Urothelium cell line (cell line): ENCODE measurements around the gene RFT1.
"Not testable (repeated sequence)": the region's sequence is repeated elsewhere in the genome, so short reads cannot be mapped to it uniquely, and the experiment has no call there.

Experiments used
- DNase-seq: peaks from one replicate; pipeline ENCODE4 v3.0.0; 2011; ENCODE audit warnings: low spot score, mixed read lengths
- FAIRE-seq: peaks from 2 replicates; lab custom pipeline; 2011; peaks lifted over from hg19 to GRCh38; lab: Jason Lieb, UNC

The RFT1 gene

DNA sequence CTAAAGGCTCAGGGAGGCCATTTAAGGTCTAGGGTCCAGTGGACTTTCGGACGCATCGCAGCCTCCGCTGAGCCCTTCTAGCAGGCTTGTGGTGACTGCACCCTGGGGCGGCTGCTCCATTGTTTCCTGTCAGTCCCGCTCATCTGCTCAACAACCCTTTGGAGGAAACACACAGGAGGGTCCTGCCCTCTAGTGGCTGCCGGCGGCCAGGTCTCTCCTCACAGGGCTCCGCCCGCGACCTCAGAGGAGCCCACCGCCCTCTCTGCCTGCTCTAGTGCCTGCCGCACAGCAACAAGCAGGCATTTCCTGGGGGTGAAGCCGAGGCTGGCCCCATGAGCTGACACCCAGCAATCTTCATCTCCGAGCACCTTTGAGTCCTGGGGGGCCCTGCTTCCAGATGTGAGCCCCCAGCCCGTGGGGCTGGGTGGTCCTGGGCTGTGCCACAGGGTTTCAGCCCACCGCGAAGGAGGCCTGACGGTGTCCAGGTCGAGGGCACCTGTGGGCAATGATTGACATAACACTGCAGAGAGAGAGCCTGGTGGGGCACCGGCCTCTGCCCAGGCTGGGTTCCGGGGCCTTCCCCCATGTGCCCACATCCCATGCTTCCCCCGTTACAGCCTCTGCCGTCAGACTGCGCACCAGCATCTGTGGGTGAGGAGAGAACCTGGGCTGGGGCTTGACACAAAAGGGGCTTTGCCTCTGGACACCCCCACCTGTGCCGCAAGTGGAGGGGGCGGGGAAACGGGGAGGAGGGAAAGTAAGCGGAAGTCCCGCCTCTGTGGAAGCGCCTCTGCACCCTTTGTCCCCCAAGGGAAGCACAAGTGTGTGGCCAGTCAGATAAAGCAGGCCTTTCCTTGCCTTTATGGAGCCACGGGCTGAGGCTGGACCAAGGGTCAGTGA lies 57.3 kb downstream of the RFT1 start:
- FAIRE-seq (peak; percentile 82), DNase-seq (peak; percentile 87)

DNA sequence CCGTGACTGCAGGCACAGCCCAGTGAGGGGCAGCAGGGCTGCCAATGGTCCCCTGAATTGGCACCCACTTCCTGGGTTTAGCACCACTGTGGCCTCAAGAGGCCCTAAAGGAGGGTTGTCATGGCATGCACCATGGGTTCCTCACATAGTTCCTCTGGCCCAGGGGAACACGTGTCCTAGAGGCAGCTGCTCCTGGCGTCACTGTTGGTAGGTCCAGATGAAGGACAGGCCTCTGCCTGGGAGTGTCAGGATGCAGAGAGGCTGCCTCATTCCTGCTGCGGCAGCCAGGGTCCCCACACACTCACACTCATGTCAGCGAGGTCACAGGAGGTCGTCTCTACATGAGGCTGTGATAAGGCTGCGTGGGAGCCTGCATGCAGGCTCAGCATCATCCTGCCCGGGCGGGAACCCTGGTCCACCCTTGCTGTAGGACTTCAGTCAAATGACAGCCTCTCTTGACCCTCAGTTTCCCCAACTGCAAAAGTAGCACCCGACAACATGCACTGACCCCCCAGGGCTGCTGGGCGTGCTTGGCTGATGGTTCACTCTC lies 58.3 kb downstream of the RFT1 start:
- FAIRE-seq (no peak), DNase-seq (no peak)

DNA sequence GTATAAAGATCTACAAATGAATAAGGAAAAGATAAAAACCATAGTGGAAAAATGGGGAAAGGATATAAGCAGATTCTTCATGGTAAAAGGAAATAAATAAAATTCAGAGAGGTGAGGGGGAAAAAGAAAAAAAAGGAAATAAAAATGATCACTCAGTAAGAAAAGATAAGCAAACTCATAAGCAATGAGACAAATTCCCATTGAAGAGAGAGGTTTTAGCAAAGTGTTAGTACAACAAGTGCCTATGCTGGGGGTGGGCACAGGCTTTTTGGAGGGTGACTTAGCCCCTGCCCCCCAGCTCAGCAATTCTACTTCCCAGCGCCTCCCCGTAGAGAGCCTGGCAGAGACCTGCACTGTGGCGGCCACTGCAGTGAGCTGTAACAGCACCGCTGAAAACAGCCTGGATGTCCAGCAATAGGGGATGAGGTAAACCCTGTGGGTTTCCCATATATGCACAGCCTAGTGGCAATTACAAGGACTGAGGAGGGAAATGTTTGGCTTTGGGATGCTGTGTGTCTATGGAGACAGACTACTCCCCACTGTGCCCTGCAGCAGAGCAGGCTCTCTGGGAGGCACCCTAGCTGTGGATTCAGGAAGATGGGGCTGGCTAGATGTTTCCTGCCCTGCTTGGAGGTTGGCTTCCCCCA lies 60.7 kb downstream of the RFT1 start:
- FAIRE-seq (no peak), DNase-seq (no peak)

DNA sequence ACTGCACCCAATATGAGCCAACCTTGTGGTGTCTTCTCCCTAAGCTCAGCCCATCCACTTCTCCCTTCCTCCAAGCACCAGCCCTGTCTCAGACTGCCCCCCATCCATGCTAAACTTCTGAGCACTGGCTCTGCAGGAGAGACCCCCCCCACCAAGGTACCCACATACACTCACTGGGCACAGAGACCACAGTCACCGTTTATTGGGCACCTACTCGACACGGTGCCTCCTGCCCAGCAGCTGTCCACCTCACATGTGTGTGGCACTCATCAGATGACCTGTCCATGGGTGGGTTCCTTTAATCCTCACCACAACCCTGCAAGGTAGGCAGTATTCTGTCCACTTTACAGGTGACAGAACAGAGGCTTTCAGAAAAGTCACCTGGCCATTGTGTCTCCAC lies 62.1 kb downstream of the RFT1 start:
- no peak for DNase-seq
- no peak for FAIRE-seq

DNA sequence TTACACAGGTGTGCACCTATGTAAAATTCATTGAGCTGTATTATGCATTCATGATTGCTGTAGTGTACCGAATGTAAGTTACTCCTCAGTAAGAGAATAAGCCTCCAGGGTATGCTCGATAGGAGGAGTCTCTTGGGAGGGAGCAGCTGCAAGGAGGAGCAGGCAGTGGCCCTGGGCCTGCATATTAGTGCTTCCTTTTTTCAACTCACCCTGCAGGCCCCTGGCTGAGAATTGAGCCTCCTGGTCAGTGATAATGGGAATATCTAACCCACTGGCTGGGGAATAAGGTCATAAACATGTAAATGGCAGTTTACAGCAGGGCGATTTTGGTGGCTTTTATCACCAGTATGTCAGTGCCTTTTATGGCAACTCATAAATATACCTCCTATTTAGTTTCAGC lies 62.7 kb downstream of the RFT1 start:
- FAIRE-seq (no peak), DNase-seq (no peak)

DNA sequence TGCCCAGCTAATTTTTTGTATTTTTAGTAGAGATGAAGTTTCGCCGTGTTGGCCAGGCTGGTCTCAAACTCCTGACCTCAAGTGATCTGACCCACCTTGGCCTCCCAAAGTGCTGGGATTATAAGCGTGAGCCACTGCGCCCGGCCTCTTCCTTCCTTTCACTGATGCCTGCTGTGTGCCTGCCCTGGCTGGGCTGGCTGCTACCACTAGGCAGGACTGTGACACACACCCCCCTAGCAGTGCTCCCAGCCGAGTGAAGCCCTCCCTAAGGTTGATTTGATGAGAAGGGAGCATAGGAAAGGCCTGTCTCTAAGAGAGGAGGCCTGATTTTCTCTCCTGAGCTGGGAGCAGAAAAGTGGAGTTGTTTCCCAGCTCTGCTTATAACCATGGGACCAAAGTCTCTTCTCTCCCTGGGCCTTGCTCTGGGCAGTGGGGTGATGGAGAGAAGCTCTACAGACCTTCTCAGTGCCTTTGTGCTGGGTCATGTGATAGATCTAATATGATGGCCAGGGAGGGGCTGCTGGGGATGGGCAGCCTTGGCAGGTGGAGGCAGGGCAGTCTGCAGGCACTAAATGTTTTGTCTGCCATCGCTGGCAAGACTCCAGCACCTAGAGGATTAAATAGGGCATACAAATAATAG lies 64.3 kb downstream of the RFT1 start:
- no peak for DNase-seq
- no peak for FAIRE-seq

DNA sequence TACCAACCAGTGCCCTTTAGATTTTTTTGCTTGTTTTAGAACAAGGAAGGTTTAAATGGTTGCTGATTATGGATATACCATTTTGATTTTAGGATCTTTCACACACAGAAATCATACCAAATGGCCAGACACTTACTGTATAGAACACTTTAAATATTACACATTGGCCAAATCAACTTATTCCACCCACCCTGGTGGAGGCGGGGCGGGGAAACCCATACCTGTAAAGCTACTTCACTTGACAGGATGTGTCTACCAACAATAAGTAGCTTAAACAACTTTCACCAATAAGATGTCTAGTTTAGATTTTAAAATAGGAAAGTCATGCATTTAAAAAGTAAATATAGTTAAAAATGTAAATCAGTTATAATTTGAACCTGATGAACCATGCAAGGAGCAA lies 67.3 kb downstream of the RFT1 start:
- FAIRE-seq (no peak), DNase-seq (no peak)

DNA sequence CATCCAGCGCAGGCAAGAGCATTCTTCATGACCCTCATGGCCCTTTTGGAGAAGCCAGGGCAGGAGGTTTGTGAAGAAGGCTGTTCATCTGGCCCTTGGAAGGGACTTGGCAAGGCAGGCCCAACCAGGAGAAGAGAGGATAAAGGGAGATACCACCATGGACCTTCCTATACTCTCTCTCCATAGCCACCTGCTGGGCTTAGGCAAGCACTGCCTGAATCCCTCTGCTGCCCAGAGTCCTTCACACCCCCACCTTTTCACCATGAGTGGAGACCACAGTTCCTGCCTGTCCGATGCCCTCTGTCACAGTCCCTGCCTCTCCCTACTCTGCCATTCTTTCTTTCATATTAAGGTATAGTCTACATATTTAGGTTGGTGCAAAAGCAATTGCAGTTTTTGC lies 73.8 kb downstream of the RFT1 start:
- FAIRE-seq (no peak), DNase-seq (peak; percentile 46)

DNA sequence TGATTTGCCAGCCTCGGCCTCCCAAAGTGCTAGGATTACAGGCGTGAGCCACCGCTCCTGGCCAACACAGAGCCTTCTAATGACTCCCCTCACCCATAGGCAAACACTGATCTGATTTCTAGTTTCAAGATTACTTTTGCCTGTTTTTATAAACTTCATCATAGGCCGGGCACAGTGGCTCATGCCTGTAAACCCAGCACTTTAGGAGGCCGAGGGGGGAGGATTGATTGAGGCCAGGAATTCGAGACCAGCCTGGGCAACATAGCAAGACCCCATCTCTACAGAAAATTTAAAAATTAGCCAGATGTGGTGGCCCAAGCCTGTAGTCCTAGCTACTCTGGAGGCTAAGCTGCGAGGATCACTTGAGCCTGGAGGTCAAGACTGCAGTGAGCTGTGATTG lies 76.0 kb downstream of the RFT1 start:
- FAIRE-seq, DNase-seq: not testable (repeated sequence)

DNA sequence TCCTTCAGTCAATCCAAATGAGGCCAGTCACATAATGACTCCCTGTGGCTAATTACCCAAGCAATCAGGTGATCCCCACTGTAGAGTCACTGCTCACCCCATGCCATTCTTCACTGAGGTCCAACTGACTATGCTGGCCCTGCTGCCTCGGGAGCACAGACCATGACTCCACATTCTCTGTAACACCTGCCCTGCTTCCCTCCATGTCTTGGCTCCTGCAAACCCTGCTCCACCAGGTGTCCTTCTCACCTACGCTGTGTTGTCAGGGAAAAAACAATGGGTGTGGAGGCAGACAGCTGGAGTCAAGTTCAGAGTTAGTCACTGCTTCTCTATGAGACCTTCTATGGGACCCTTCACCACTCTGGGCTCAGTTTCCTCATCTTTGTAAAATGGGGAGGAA lies 78.3 kb downstream of the RFT1 start:
- no peak for DNase-seq
- FAIRE-seq, result no peak

DNA sequence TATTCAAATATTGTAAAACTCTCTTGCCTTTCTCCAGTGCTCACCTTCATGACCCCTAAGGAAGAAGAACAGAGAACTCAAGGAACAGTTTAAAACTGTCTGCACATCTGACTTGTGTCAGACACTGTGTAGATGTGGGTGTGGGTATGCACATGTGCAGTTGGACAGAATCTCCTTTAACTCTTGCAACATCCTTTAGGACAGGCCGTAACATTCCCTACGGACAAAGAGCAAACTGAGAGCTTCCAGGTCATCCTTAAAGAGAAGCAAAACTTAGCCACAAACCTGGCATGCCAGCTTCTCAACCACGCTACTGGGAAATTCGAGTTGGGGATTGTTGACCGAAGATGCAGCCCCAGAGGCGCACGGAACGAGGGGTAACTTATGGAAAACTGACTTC lies 80.2 kb downstream of the RFT1 start:
- FAIRE-seq (no peak), DNase-seq (no peak)

DNA sequence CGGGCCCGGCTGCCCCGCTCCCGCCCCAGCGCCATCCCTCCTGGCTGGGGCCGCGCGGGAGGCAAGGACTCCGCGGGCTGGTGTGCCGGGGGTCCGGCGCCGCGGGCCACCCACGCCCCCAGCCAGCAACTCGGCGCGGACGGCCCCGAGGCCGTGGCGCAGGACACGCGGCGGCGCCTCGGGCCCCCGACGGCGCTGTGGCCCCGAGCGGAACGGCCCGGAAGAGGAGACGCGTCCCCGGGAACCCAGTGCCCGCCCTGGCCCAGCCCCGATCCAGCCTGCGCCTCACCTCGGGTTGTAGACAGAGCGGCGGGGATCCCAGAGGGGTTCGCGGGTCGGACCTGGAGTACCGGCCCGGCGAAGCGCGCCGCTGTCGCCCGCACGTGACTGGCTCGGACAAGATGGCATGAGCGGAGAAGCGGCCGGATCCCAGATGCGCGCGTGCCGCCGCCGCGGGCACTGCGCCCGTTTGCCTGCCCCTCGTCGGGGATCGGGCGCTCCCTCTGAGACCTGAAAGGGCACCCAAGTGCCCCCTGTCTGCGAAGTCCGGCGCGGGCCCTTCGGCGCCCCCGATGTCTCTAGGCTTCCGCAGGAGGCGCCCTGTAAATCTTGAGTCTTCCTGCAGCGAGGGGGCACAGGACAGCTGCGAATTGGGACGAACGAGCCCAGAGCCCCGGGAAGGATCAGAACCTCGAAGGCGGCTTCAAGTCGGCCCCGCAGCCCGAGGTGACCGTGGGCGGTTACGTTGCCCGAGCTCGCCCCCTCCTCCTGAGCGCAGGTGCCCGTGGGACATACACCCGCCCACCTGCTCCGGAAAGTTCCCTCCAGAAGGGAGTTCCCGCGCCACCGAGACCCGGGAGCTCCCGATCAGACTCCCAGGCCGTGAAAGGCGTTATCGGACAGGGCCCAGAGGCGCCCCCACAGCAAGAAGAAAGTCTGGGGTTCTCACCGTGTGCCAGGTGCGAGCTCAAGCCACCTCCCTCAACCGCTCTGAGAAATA lies 83.8 kb downstream of the RFT1 start:
- FAIRE-seq (no peak), DNase-seq (peak; percentile 71)

DNA sequence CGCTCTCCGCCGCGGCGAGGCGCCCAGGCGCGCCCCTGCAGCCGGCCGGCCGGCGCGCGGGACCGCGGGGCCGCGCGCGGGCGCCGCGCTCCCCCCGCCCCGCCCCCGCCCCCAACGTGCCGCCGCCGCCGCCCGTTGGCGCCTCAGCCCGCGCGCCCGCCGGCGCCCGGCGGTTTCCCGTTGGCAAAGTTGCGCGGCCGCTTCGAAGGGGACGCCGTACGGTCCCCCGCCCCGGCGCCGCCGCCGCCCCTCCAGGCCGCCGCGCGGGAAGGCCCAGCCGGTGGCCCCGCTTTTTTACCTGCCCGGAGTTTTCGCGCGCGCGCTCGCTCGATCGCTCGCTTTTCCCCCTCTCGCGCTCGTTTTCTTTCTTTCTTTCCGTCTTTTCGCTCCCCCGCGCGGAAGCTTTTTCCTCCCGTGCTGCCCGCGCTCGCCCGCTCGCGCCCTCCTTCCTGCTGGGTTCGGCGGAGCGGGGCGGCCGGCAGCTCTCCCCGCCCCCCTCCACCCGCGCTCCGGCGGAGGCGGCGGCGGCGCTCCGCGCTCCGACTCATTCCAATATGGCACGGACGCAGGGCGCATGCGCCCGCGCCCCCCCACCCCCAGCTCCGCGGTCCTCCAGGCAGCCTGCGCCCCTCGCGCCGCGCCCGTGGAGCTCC lies 84.6 kb downstream of the RFT1 start, which contains the start of gene SFMBT1:
TSS of gene SFMBT1 (minus strand) at position 556 of the 653 bp plus-strand sequence. CDS start 76,945 bp downstream, outside the sequence.
- peak; percentile 91 for DNase-seq
- no peak for FAIRE-seq

DNA sequence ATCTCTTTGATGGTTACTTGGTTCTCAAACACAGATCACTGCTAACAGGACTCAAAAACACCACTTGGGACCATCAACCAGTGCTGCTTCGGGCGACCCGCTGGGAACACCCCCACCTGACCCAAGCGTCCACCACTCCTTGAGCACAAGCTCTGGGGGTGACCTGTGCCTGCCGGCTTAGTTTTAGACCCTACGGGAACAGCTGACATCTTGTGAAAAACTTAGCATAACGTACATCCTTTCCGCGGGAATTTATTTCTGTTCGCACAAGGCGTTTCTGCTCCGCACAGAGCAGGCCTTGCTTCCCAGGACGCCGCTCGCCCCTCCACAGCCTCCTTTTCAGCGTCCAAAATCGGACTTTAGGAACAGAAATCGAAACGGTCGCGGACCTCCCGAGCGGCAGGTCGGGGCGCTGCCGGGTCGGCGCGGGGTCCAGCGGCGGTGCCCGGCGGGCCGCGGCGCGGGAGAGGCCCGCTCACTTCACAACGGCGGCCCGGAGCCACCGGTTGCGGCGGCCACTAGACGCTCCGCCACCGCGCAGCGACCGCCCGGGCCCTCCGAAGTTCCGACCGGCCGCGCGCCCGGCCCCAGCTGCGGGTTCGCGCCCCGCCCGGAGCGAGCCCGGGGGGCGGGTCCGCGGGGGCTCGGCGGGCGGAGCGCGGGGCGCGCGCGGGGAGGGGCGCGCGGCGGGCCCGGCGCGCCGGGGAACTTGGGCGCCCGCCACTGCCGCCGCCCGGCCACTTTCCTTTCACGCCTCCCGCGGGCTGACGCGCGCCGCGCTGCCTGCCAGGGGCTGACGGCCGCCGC lies 85.3 kb downstream of the RFT1 start:
- FAIRE-seq (no peak), DNase-seq (peak; percentile 87)

DNA sequence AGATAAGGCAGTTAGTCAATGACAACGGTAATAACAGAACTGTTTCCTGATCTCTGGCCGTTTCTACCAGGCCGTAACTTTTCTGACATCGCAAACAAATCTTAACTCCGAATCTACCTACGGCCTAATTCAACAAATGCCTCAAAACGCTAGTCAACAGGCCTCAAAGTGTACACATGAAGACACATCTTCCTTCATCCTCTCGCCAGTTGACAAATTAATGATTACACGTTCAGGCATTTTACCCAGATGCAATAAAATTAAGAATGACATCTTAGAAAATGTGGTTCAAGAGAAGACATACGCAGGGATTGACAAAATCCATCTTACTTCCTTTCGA lies 85.9 kb downstream of the RFT1 start:
- no peak for DNase-seq
- FAIRE-seq, result no peak

DNA sequence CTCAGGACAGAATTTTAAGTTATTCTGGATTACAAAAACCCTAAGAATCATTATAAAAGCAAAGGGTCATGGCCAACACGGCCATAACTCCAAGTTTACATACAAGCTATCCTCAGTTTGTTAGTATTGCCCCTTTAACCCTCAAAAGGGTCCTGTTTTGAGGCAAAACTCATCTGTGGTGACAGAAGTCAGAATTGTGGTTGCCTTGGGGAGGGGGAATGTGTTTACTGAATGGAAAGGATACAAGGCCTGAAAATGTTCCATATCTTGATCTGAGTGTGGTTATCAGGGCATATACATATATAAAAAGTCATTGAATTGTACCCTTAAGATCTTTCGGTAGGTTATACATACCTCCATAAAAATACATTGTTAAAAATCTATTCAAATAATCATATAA lies 86.5 kb downstream of the RFT1 start:
- DNase-seq, result no peak
- FAIRE-seq, result no peak

DNA sequence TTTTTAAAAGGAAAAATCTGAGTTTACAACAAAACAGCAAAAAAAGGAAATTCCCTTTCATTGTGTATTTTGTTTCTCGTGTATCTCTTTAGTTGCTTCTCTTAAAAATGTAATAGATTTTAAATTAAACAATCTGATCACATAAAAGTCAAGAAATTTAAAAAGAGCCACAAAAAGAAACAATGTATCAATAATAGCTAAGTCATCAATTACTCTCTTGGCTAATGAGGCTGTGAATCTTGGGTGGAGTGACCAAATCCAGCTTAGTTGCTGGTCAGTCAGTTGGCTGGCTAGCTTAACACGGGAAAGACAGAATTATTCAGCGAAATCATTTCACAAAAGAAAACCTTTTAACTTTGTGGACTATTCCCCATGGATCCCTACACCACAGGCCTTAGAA lies 87.6 kb downstream of the RFT1 start:
- DNase-seq, result no peak
- no peak for FAIRE-seq

DNA sequence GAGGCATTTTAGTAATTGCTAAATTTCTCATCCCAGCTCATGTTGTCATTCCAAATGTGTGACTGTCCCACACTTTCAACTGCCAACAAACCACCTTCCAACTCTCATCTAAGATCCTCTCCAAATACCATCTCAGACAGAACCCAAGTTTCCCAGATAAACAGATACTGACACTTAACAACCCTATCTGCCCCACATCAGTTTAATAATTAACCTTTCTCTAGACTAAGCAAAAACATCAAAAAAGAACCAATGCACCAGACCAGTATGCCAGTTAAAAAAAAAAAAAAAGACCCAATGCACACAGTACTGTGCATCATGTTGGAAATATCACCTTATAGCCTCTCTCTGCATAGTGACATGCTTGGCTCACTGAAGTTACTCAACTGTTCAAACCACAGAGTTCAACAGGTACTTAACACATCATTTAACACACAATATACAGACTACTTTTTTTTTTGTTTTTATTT lies 89.8 kb downstream of the RFT1 start:
- no peak for DNase-seq
- FAIRE-seq, result no peak

DNA sequence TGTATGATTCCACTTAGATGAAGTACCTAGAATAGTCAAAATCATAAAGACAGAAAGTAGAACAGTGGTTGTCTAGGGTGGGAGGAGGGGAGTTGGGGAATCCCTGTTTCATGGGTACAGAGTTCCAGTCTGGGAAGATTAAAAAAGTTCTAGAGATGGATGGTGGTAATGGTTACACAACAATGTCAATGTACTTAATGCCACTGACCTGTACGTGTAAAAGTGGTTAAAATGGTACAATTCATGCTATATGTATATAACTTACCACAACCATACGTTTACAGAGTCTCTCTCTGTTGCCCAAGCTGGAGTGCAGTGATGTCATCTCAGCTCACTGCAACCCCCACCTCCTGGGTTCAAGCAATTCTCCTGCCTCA lies 90.9 kb downstream of the RFT1 start:
- FAIRE-seq, result no peak
- DNase-seq, result no peak
